Neutrophil (primary cell): ENCODE results near the gene VPS72.

ENCODE experiments used
- H3K27ac ChIP-seq: fragments of 200-600 bp; sonication (generic); 2 replicates; pipeline ENCODE4 v1.5.1; 2016; ENCODE audit warnings: mild to moderate bottlenecking, moderate library complexity
- H3K27me3 ChIP-seq: fragments of 200-600 bp; sonication (generic); 2 replicates; pipeline ENCODE4 v1.6.0; 2016; ENCODE audit warnings: mild to moderate bottlenecking
- H3K36me3 ChIP-seq: fragments of 200-600 bp; sonication (generic); 2 replicates; pipeline ENCODE4 v1.5.1; 2017
- H3K4me1 ChIP-seq, 2 experiments: fragments of 200-600 bp in 1 of 2; sonication (generic) in 1 of 2; 1 replicate in 1 of 2; 2 replicates in 1 of 2; pipeline versions ENCODE4 v1.5.1 to v1.6.1; 2013 to 2016; ENCODE audit warnings: low read depth in 1 of 2, low read length in 1 of 2, mild to moderate bottlenecking in 1 of 2, moderate library complexity in 1 of 2; ENCODE audit not compliant: control insufficient read depth in 1 of 2, insufficient read depth in 1 of 2
- H3K4me3 ChIP-seq, 2 experiments: fragments of 200-600 bp in 1 of 2; sonication (generic) in 1 of 2; 1 replicate in 1 of 2; 2 replicates in 1 of 2; pipeline ENCODE4 v1.5.1; 2013 to 2016; ENCODE audit warnings: low read depth in 1 of 2, low read length in 1 of 2, mild to moderate bottlenecking in 1 of 2, moderate library complexity in 1 of 2
- H3K9me3 ChIP-seq: fragments of 200-600 bp; sonication (generic); 2 replicates; pipeline ENCODE4 v1.5.1; 2016
- CTCF ChIP-seq: fragments of 200-600 bp; sonication (generic); IDR thresholded peaks from 2 replicates; pipeline ENCODE4 v1.5.1; 2016; ENCODE audit warnings: antibody characterized with exemption

Gene VPS72

GRCh38 chr1:151165738-151166504 lies 24.1 kb downstream of the VPS72 start, which contains the start of the genes LYSMD1 and SCNM1:
TSS of gene LYSMD1 (minus strand) at chr1:151165902. CDS start at chr1:151165258, 644 bp downstream.
TSS of gene SCNM1 (plus strand) at chr1:151166144. CDS start at chr1:151166153, 9 bp downstream.
- H3K27me3 ChIP-seq = no peaks in the 10 kb centered on the region
- H3K27ac ChIP-seq = peak within 1 kb of the TSS; percentile 88
- H3K36me3 ChIP-seq = peaks cover 84% of the 10 kb centered on the region

GRCh38 chr1:151165281-151165737 lies 24.7 kb downstream of the VPS72 start:
- TF ChIP-seq CTCF = no peak
- Histone ChIP-seq H3K9me3 (no peaks in the 10 kb centered on the region), H3K4me3 (peak overlapping the region; percentile 84 to 89), H3K36me3 (peaks cover 84% of the 10 kb centered on the region), H3K27ac (peak overlapping the region; percentile 88), H3K4me1 (peaks cover 42 to 43% of the 10 kb centered on the region in 2 experiments), H3K27me3 (no peaks in the 10 kb centered on the region)

More at GRCh38 chr1:151165738-151166504, 24.1 kb downstream of the VPS72 start, which contains the start of the genes LYSMD1 and SCNM1:
- peak within 1 kb of the TSS; percentile 84 to 89 for H3K4me3 ChIP-seq
- TF ChIP-seq CTCF = peak; percentile 81
- no peaks in the 10 kb centered on the region for H3K9me3 ChIP-seq
- H3K4me1 ChIP-seq = peaks cover 36% of the 10 kb centered on the region in 2 experiments

GRCh38 chr1:151164732-151165280 lies 25.2 kb downstream of the VPS72 start:
- Histone ChIP-seq H3K9me3 (no peaks in the 10 kb centered on the region), H3K4me3 (peak overlapping the region; percentile 84 to 89), H3K36me3 (peaks cover 81% of the 10 kb centered on the region), H3K4me1 (peaks cover 47 to 48% of the 10 kb centered on the region in 2 experiments), H3K27me3 (no peaks in the 10 kb centered on the region), H3K27ac (peak overlapping the region; percentile 88)
- no peak for TF ChIP-seq CTCF

GRCh38 chr1:151159373-151159772 lies 30.6 kb downstream of the VPS72 start:
- Histone ChIP-seq H3K27ac (peak overlapping the region; percentile 96), H3K9me3 (no peaks in the 10 kb centered on the region), H3K27me3 (no peaks in the 10 kb centered on the region), H3K4me3 (peak overlapping the region; percentile 71 to 97), H3K36me3 (peaks cover 51% of the 10 kb centered on the region), H3K4me1 (peaks cover 49 to 69% of the 10 kb centered on the region in 2 experiments)
- no peak for TF ChIP-seq CTCF

- no peak for TF ChIP-seq CTCF
- no peaks in the 10 kb centered on the region for H3K9me3 ChIP-seq
- peaks cover 45% of the 10 kb centered on the region for H3K36me3 ChIP-seq
- H3K4me3 ChIP-seq = peak overlapping the region; percentile 71 to 97
- H3K27ac ChIP-seq = peak overlapping the region; percentile 96
- H3K27me3 ChIP-seq = no peaks in the 10 kb centered on the region
- peaks cover 48 to 69% of the 10 kb centered on the region in 2 experiments for H3K4me1 ChIP-seq
These were observed 31.2 kb downstream of the VPS72 start for GRCh38 chr1:151158751-151159251.
